GM19328 (cell line): ENCODE measurements around the gene PRKN.

Experiments
- ATAC-seq: cut with Tn5 transposase; IDR thresholded peaks from one replicate; pipeline ENCODE4 v1.9.1; 2021; ENCODE audit warnings: mild to moderate bottlenecking, moderate library complexity; ENCODE audit not compliant: unreplicated experiment

Gene PRKN

GRCh38 chr6:162260027-162260426 lies 467.5 kb downstream of the PRKN start:
- ATAC-seq: no peak

- ATAC-seq: no peak
Observed at GRCh38 chr6:162258647-162259046, 468.9 kb downstream of the PRKN start.

GRCh38 chr6:162256361-162256760 lies 471.2 kb downstream of the PRKN start:
- ATAC-seq: no peak

GRCh38 chr6:162251257-162251656 lies 476.3 kb downstream of the PRKN start:
- no peak for ATAC-seq

- no peak for ATAC-seq
Observed at GRCh38 chr6:162249907-162250642, 477.5 kb downstream of the PRKN start.

- no peak for ATAC-seq
Observed at GRCh38 chr6:162245830-162246420, 481.6 kb downstream of the PRKN start.

GRCh38 chr6:162244031-162244430 lies 483.5 kb downstream of the PRKN start:
- no peak for ATAC-seq

GRCh38 chr6:162242915-162243314 lies 484.7 kb downstream of the PRKN start:
- no peak for ATAC-seq

- no peak for ATAC-seq
Observed at GRCh38 chr6:162239330-162239729, 488.2 kb downstream of the PRKN start.

GRCh38 chr6:162238675-162239074 lies 488.9 kb downstream of the PRKN start:
- ATAC-seq: no peak

GRCh38 chr6:162237331-162237730 lies 490.2 kb downstream of the PRKN start:
- no peak for ATAC-seq

GRCh38 chr6:162234631-162235030 lies 492.9 kb downstream of the PRKN start:
- ATAC-seq: no peak

GRCh38 chr6:162230147-162230752 lies 497.3 kb downstream of the PRKN start:
- no peak for ATAC-seq

- no peak for ATAC-seq
Observed at GRCh38 chr6:162229093-162229492, 498.5 kb downstream of the PRKN start.

- ATAC-seq: no peak
Observed at GRCh38 chr6:162226803-162227202, 500.8 kb downstream of the PRKN start.

- ATAC-seq: no peak
Observed at GRCh38 chr6:162222521-162222920, 505.0 kb downstream of the PRKN start.

GRCh38 chr6:162220876-162221275 lies 506.7 kb downstream of the PRKN start:
- no peak for ATAC-seq

- no peak for ATAC-seq
Observed at GRCh38 chr6:162219266-162219665, 508.3 kb downstream of the PRKN start.

GRCh38 chr6:162217811-162218493 lies 509.6 kb downstream of the PRKN start:
- ATAC-seq: no peak

- no peak for ATAC-seq
Observed at GRCh38 chr6:162217058-162217457, 510.5 kb downstream of the PRKN start.

GRCh38 chr6:162211777-162212176 lies 515.8 kb downstream of the PRKN start:
- ATAC-seq: no peak

- ATAC-seq: no peak
Observed at GRCh38 chr6:162211022-162211421, 516.5 kb downstream of the PRKN start.
